WTC11 (cell line): ENCODE results near the gene INKA1. TPM values are rescaled to one million over a fixed set of nuclear protein-coding genes. Genes with fewer than 3 reads are reported as not detected.

Source experiments
- ATAC-seq: fragments of 200-7000 bp; cut with Tn5 transposase; 2 replicates; pipeline ENCODE4 v1.10.0; 2021; ENCODE audit warnings: mild to moderate bottlenecking, moderate library complexity
- CTCF ChIA-PET: fragments of 300-600 bp; sonication (Branson Sonifier 250); formaldehyde crosslinking; loops from one replicate; lab custom pipeline; 2021; ENCODE audit warnings: antibody characterized with exemption; lab: Charles Lee
- POLR2A ChIA-PET: fragments of 350-600 bp; sonication (Branson Sonifier 250); formaldehyde crosslinking; loops from one replicate; lab custom pipeline; 2021; ENCODE audit warnings: antibody characterized with exemption; lab: Charles Lee
- DNase-seq: peaks from one replicate; pipeline ENCODE4 v3.0.0; 2021; ENCODE audit warnings: low spot score
- H3K27ac Mint-ChIP-seq: 2 replicates; pipeline ENCODE4 v1.8.0; 2021; ENCODE audit warnings: mixed read lengths
- H3K27me3 Mint-ChIP-seq: 2 replicates; pipeline ENCODE4 v1.8.0; 2021; ENCODE audit warnings: low read depth, mild to moderate bottlenecking, moderate library complexity, mixed read lengths
- H3K36me3 Mint-ChIP-seq: 2 replicates; pipeline ENCODE4 v1.8.0; 2021; ENCODE audit warnings: mixed read lengths
- H3K4me1 Mint-ChIP-seq: 2 replicates; pipeline ENCODE4 v1.8.0; 2022; ENCODE audit warnings: mixed read lengths
- H3K4me3 Mint-ChIP-seq: 2 replicates; pipeline ENCODE4 v1.8.0; 2021; ENCODE audit warnings: mild to moderate bottlenecking, moderate library complexity, mixed read lengths
- H3K9me3 Mint-ChIP-seq: 2 replicates; pipeline ENCODE4 v1.8.0; 2021; ENCODE audit warnings: mixed read lengths
- ESRRA ChIP-seq: sonication (generic); formaldehyde crosslinking; IDR thresholded peaks from 2 replicates; pipeline ENCODE4 v1.8.1; 2022; ENCODE audit warnings: mild to moderate bottlenecking, missing genetic modification reagents, borderline replicate concordance
- FOXK1 ChIP-seq: sonication (generic); formaldehyde crosslinking; IDR thresholded peaks from 2 replicates; pipeline ENCODE4 v1.8.0; 2022; ENCODE audit warnings: mild to moderate bottlenecking, moderate library complexity, missing genetic modification reagents
- FOXP1 ChIP-seq: sonication (generic); formaldehyde crosslinking; IDR thresholded peaks from 2 replicates; pipeline ENCODE4 v1.8.0; 2022; ENCODE audit warnings: missing genetic modification reagents, mild to moderate bottlenecking, moderate library complexity, borderline replicate concordance
- GRHL2 ChIP-seq: fragments of 250-450 bp; sonication (Bioruptor Pico); IDR thresholded peaks from 2 replicates; pipeline ENCODE4 v1.8.0; 2022; ENCODE audit warnings: mild to moderate bottlenecking, moderate library complexity; ENCODE audit not compliant: insufficient replicate concordance, severe bottlenecking
- JUN ChIP-seq: sonication (generic); formaldehyde crosslinking; IDR thresholded peaks from 2 replicates; pipeline ENCODE4 v1.8.0; 2023; ENCODE audit warnings: mild to moderate bottlenecking, missing genetic modification reagents
- NFYB ChIP-seq: sonication (generic); formaldehyde crosslinking; conservative IDR thresholded peaks from 2 replicates; pipeline ENCODE4 v1.8.0; 2022; ENCODE audit warnings: low read depth, missing genetic modification reagents
- PRDM15 ChIP-seq: sonication (generic); formaldehyde crosslinking; IDR thresholded peaks from 2 replicates; pipeline ENCODE4 v1.8.0; 2022; ENCODE audit warnings: missing genetic modification reagents
- SMAD4 ChIP-seq: sonication (generic); formaldehyde crosslinking; IDR thresholded peaks from 2 replicates; pipeline ENCODE4 v1.8.0; 2022; ENCODE audit warnings: mild to moderate bottlenecking, missing genetic modification reagents
- SOX15 ChIP-seq: fragments of 250-450 bp; sonication (Bioruptor Pico); IDR thresholded peaks from 2 replicates; pipeline ENCODE4 v1.9.0; 2021; ENCODE audit warnings: mild to moderate bottlenecking
- SP1 ChIP-seq: sonication (generic); formaldehyde crosslinking; conservative IDR thresholded peaks from 2 replicates; pipeline ENCODE4 v1.8.1; 2022; ENCODE audit warnings: missing genetic modification reagents
- TP53 ChIP-seq: sonication (generic); formaldehyde crosslinking; IDR thresholded peaks from 2 replicates; pipeline ENCODE4 v1.8.1; 2023; ENCODE audit warnings: mild to moderate bottlenecking, missing genetic modification reagents
- ZNF121 ChIP-seq: sonication (generic); formaldehyde crosslinking; IDR thresholded peaks from 2 replicates; pipeline ENCODE4 v1.8.0; 2023; ENCODE audit warnings: missing genetic modification reagents
- ZNF219 ChIP-seq: sonication (generic); formaldehyde crosslinking; IDR thresholded peaks from 2 replicates; pipeline ENCODE4 v1.8.0; 2023; ENCODE audit warnings: missing genetic modification reagents, mild to moderate bottlenecking, borderline replicate concordance
- ZNF317 ChIP-seq: sonication (generic); formaldehyde crosslinking; IDR thresholded peaks from 2 replicates; pipeline ENCODE4 v1.8.1; 2023; ENCODE audit warnings: low read depth, mild to moderate bottlenecking, moderate library complexity, missing genetic modification reagents, borderline replicate concordance
- total RNA-seq: library from RNA; stranded (reverse); gene quantifications from 3 replicates; pipeline ENCODE4 v1.2.3, GENCODE V29; 2021
- TF ChIP-seq, protein P1 (sequence below): sonication (generic); formaldehyde crosslinking; conservative IDR thresholded peaks from 2 replicates; pipeline ENCODE4 v1.8.1; 2022; ENCODE audit warnings: mild to moderate bottlenecking, missing genetic modification reagents
- TF ChIP-seq, protein P2 (sequence below): sonication (generic); formaldehyde crosslinking; IDR thresholded peaks from 2 replicates; pipeline ENCODE4 v1.8.1; 2022; ENCODE audit warnings: low read depth, mild to moderate bottlenecking, moderate library complexity, missing genetic modification reagents, borderline replicate concordance
- TF ChIP-seq, protein P3 (sequence below): sonication (generic); formaldehyde crosslinking; IDR thresholded peaks from 2 replicates; pipeline ENCODE4 v1.8.0; 2022; ENCODE audit warnings: mild to moderate bottlenecking, missing genetic modification reagents

Gene INKA1
- total RNA-seq, 1 experiment from 2014 or later, result 2.0 TPM

GRCh38 chr3:49769926-49770325 is 33.1 kb upstream of the INKA1 start:
- no peak overlapping the region for H3K4me3 Mint-ChIP-seq
- DNase-seq, result no peak
- peak overlapping the region; percentile 3; the same call in 1 of the 2 replicates for H3K27ac Mint-ChIP-seq
- H3K9me3 Mint-ChIP-seq, result no peaks in the 10 kb centered on the region
- H3K36me3 Mint-ChIP-seq, result no peaks in the 10 kb centered on the region
- no peak for ATAC-seq
- no peak for TF ChIP-seq ZNF219 (CRISPR knock-in tag)
- TF ChIP-seq ZNF317, result no peak
- no peak for TF ChIP-seq SOX15 (CRISPR knock-in tag)
- TF ChIP-seq, protein P1, sequence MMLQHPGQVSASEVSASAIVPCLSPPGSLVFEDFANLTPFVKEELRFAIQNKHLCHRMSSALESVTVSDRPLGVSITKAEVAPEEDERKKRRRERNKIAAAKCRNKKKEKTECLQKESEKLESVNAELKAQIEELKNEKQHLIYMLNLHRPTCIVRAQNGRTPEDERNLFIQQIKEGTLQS (CRISPR knock-in tag), result no peak
- no peak for TF ChIP-seq PRDM15 (CRISPR knock-in tag)
- TF ChIP-seq GRHL2 (CRISPR knock-in tag), result no peak
- TF ChIP-seq, protein P2, sequence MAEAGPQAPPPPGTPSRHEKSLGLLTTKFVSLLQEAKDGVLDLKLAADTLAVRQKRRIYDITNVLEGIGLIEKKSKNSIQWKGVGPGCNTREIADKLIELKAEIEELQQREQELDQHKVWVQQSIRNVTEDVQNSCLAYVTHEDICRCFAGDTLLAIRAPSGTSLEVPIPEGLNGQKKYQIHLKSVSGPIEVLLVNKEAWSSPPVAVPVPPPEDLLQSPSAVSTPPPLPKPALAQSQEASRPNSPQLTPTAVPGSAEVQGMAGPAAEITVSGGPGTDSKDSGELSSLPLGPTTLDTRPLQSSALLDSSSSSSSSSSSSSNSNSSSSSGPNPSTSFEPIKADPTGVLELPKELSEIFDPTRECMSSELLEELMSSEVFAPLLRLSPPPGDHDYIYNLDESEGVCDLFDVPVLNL (CRISPR knock-in tag), result no peak
- no peak for TF ChIP-seq JUN (CRISPR knock-in tag)
- TF ChIP-seq, protein P3, sequence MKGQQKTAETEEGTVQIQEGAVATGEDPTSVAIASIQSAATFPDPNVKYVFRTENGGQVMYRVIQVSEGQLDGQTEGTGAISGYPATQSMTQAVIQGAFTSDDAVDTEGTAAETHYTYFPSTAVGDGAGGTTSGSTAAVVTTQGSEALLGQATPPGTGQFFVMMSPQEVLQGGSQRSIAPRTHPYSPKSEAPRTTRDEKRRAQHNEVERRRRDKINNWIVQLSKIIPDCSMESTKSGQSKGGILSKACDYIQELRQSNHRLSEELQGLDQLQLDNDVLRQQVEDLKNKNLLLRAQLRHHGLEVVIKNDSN (CRISPR knock-in tag), result no peak
- no peak for TF ChIP-seq ZNF121
- no peaks in the 10 kb centered on the region for H3K27me3 Mint-ChIP-seq
- no peaks in the 10 kb centered on the region for H3K4me1 Mint-ChIP-seq
- POLR2A ChIA-PET, result no interaction called here
- CTCF ChIA-PET, result interaction anchor here (1.4 kb wide), 1 partner anchor 33 kb away, joined by 4 read pairs; the partner anchor contains the start of gene INKA1

GRCh38 chr3:49771340-49771938 is 31.6 kb upstream of the INKA1 start:
- Mint-ChIP-seq H3K27ac (peak overlapping the region; percentile 82; the same call in 1 of the 2 replicates), H3K27me3 (no peaks in the 10 kb centered on the region), H3K9me3 (no peaks in the 10 kb centered on the region), H3K4me1 (no peaks in the 10 kb centered on the region), H3K36me3 (peaks cover 5% of the 10 kb centered on the region; the same call in 1 of the 2 replicates), H3K4me3 (no peak overlapping the region)
- ChIA-PET CTCF (interaction anchor here (1.4 kb wide), 1 partner anchor 31 kb away, joined by 4 read pairs; the partner anchor contains the start of gene INKA1), POLR2A (interaction anchor here (0.6 kb wide), 1 partner anchor 14 kb away, joined by 5 read pairs; no protein-coding TSS in a partner anchor)
- no peak for DNase-seq
- ATAC-seq, result no peak
- TF ChIP-seq FOXK1 (CRISPR knock-in tag) (no peak), ZNF121 (no peak), SP1 (CRISPR knock-in tag) (no peak), TP53 (CRISPR knock-in tag) (no peak), FOXP1 (CRISPR knock-in tag) (no peak), SMAD4 (CRISPR knock-in tag) (no peak), NFYB (CRISPR knock-in tag) (no peak), ESRRA (no peak)
- TF ChIP-seq, protein P1 (CRISPR knock-in tag), result no peak
